OCI-LY7 (cell line): ENCODE results near the gene TEKT5.

Experiments
- CTCF ChIP-seq: fragments of 200-600 bp; sonication (generic); conservative IDR thresholded peaks from 2 replicates; pipeline ENCODE4 v1.5.1; 2014; ENCODE audit warnings: mild to moderate bottlenecking, antibody characterized with exemption, low read length, moderate library complexity, mixed read lengths
- EZH2phosphoT487 ChIP-seq: fragments of 200-600 bp; sonication (generic); IDR thresholded peaks from 2 replicates; pipeline ENCODE4 v1.6.1; 2018; ENCODE audit warnings: low read depth, borderline replicate concordance, mild to moderate bottlenecking, mixed run types, antibody characterized with exemption, low read length, moderate library complexity, mixed read lengths

DNA sequence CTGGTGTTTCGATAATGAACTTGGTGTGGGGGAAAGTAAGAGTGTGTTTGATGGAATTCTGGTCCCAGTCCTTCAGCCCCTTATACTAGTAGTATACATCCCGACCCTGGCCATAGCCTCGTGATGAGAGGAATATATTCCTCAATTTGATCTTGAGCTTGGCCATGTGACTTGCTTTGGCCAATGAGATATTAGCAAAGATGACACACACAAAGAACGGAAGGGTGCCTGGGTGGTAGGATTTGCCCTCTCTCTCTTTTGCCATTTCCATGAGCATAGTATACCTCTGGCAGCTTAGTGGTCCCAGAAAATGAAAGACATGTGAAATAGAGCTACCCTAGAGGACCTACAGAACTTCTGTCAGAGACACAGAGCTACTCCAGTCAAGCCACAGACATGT, 111.5 kb downstream of the TEKT5 start:
- TF ChIP-seq CTCF (no peak), EZH2phosphoT487 (no peak)
